Endodermal cell (in vitro differentiated cells): ENCODE data around the gene NATD1. TPM values are rescaled to one million over a fixed set of nuclear protein-coding genes. Genes with fewer than 3 reads are reported as not detected.

Source experiments
- DNase-seq: peaks from one replicate; pipeline ENCODE4 v3.0.0-alpha.2; 2017
- H3K27ac ChIP-seq: 2 replicates; pipeline ENCODE4 v1.5.1; 2013; ENCODE audit warnings: mild to moderate bottlenecking, low read depth, low read length, moderate library complexity
- H3K27me3 ChIP-seq: 2 replicates; pipeline ENCODE4 v1.6.1; 2013; ENCODE audit warnings: mild to moderate bottlenecking, low read length, moderate library complexity; ENCODE audit not compliant: insufficient read depth, control insufficient read depth, poor library complexity, severe bottlenecking
- H3K36me3 ChIP-seq: 2 replicates; pipeline ENCODE4 v1.7.0; 2013; ENCODE audit warnings: mild to moderate bottlenecking, low read length, moderate library complexity; ENCODE audit not compliant: control insufficient read depth, insufficient read depth
- H3K4me1 ChIP-seq: one replicate; pipeline ENCODE4 v1.7.0; 2013; ENCODE audit warnings: low read length; ENCODE audit not compliant: control insufficient read depth, insufficient read depth
- H3K4me3 ChIP-seq: 2 replicates; pipeline ENCODE4 v1.5.1; 2013; ENCODE audit warnings: mild to moderate bottlenecking, low read length, moderate library complexity
- H3K9ac ChIP-seq: 2 replicates; pipeline ENCODE4 v1.6.1; 2013; ENCODE audit warnings: mild to moderate bottlenecking, low read length, moderate library complexity; ENCODE audit not compliant: poor library complexity, severe bottlenecking; ENCODE audit errors: extremely low read depth
- H3K9me3 ChIP-seq: 2 replicates; pipeline ENCODE4 v1.6.1; 2013; ENCODE audit warnings: mild to moderate bottlenecking, low read length, moderate library complexity; ENCODE audit not compliant: control insufficient read depth
- H3K27ac Mint-ChIP-seq: 2 replicates; pipeline ENCODE4 v1.8.0; 2020; ENCODE audit warnings: mixed read lengths
- H3K27me3 Mint-ChIP-seq: 2 replicates; pipeline ENCODE4 v1.8.0; 2021; ENCODE audit warnings: mild to moderate bottlenecking, mixed read lengths; ENCODE audit not compliant: insufficient read depth
- H3K36me3 Mint-ChIP-seq: 2 replicates; pipeline ENCODE4 v1.8.0; 2020; ENCODE audit warnings: low read depth, mixed read lengths
- H3K4me1 Mint-ChIP-seq: 2 replicates; pipeline ENCODE4 v1.8.0; 2020; ENCODE audit warnings: mixed read lengths
- H3K4me3 Mint-ChIP-seq: 2 replicates; pipeline ENCODE4 v1.8.0; 2020; ENCODE audit warnings: mild to moderate bottlenecking, moderate library complexity, mixed read lengths
- H3K9me3 Mint-ChIP-seq: 2 replicates; pipeline ENCODE4 v1.8.0; 2020; ENCODE audit warnings: mild to moderate bottlenecking, mixed read lengths
- WGBS, 2 experiments: methylation state at CpG; one replicate each; pipeline versions ENCODE4 v1.1.5 to v1.1.7; 2013; ENCODE audit warnings: missing lambda C conversion rate in 2 of 2, mixed read lengths in 1 of 2; ENCODE audit not compliant: insufficient coverage in 1 of 2, insufficient read length in 1 of 2; 5-methylcytosine and 5-hydroxymethylcytosine counted together
- total RNA-seq, 2 donors: library from RNA; stranded (reverse); fragmentation: NEBNext Ultra II Directional in 1 of 2; extraction: Animal tissue kit (Norgen Biotek cat#: 25700) in 1 of 2; gene quantifications; 2 replicates in 1 of 2; 3 replicates in 1 of 2; pipeline ENCODE4 v1.2.1, GENCODE V29; 2021
- TF ChIP-seq, protein P1 (sequence below): fragments of 200-600 bp; sonication (generic); conservative IDR thresholded peaks from 2 replicates; pipeline ENCODE4 v1.5.0; 2021; ENCODE audit warnings: antibody characterized with exemption, mild to moderate bottlenecking

The NATD1 gene
- total RNA-seq, 2 donors from 2014 or later: 12.2 to 17.2 TPM

- no peaks in the 10 kb centered on the region for H3K36me3 Mint-ChIP-seq
- TF ChIP-seq, protein P1, sequence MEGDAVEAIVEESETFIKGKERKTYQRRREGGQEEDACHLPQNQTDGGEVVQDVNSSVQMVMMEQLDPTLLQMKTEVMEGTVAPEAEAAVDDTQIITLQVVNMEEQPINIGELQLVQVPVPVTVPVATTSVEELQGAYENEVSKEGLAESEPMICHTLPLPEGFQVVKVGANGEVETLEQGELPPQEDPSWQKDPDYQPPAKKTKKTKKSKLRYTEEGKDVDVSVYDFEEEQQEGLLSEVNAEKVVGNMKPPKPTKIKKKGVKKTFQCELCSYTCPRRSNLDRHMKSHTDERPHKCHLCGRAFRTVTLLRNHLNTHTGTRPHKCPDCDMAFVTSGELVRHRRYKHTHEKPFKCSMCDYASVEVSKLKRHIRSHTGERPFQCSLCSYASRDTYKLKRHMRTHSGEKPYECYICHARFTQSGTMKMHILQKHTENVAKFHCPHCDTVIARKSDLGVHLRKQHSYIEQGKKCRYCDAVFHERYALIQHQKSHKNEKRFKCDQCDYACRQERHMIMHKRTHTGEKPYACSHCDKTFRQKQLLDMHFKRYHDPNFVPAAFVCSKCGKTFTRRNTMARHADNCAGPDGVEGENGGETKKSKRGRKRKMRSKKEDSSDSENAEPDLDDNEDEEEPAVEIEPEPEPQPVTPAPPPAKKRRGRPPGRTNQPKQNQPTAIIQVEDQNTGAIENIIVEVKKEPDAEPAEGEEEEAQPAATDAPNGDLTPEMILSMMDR: peak; percentile 43
- no peaks in the 10 kb centered on the region for H3K36me3 ChIP-seq
- peak overlapping the region; percentile 73 for H3K4me3 ChIP-seq
- WGBS, 2 experiments: 7 to 8% methylated on average over 26 to 52 of the region's 52 CpGs
- H3K27me3 Mint-ChIP-seq: peaks cover 47% of the 10 kb centered on the region
- peaks cover 18% of the 10 kb centered on the region for H3K27me3 ChIP-seq
- H3K4me1 Mint-ChIP-seq: peaks cover 10% of the 10 kb centered on the region
- peak; percentile 99 for DNase-seq
- no peak overlapping the region for H3K9ac ChIP-seq
- H3K9me3 ChIP-seq: no peaks in the 10 kb centered on the region
- no peak overlapping the region for H3K27ac Mint-ChIP-seq
- peaks cover 7% of the 10 kb centered on the region for H3K4me1 ChIP-seq
- H3K9me3 Mint-ChIP-seq: no peaks in the 10 kb centered on the region
- peak overlapping the region; percentile 62 for H3K4me3 Mint-ChIP-seq
- no peak overlapping the region for H3K27ac ChIP-seq
These were observed 22.5 kb upstream of the NATD1 start for GRCh38 chr17:21275579-21276263.

DNA sequence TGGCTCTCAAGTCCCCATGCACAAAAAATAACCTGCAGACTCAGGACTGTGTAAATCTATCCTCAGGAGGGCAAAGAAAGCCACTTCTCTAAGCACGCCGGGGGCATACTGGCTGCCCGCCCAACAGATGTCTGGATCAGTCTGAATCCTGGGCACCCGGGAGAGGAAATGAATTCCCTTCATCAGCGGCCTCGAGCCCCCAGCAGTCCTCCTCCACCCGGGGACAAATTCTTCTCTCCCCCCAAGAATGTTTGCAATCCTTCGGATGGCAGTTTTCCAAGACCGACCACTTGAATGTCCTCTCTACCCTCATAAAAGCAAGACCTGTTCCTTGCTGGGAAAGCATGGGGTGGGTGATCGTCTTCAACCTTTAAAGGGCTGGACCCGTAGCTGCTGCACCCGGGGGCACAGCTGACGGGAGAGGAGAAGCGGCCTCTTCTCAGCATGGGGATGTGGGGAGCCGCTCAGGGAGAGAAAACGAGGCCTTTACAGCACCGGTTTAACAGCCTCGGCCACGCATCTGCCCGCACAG, 21.9 kb upstream of the NATD1 start:
- Histone ChIP-seq H3K4me1 (peaks cover 7% of the 10 kb centered on the region), H3K27ac (no peak overlapping the region), H3K27me3 (peaks cover 18% of the 10 kb centered on the region), H3K4me3 (peak overlapping the region; percentile 73), H3K9me3 (no peaks in the 10 kb centered on the region), H3K36me3 (no peaks in the 10 kb centered on the region), H3K9ac (no peak overlapping the region)
- H3K4me3 Mint-ChIP-seq: peak overlapping the region; percentile 62
- 53 to 57% methylated on average over 11 to 20 of the region's 20 CpGs for WGBS, 2 experiments
- H3K4me1 Mint-ChIP-seq: peaks cover 9% of the 10 kb centered on the region
- peaks cover 46% of the 10 kb centered on the region for H3K27me3 Mint-ChIP-seq
- TF ChIP-seq, protein P1: no peak
- H3K27ac Mint-ChIP-seq: no peak overlapping the region
- no peaks in the 10 kb centered on the region for H3K9me3 Mint-ChIP-seq
- DNase-seq: no peak
- H3K36me3 Mint-ChIP-seq: no peaks in the 10 kb centered on the region

DNA sequence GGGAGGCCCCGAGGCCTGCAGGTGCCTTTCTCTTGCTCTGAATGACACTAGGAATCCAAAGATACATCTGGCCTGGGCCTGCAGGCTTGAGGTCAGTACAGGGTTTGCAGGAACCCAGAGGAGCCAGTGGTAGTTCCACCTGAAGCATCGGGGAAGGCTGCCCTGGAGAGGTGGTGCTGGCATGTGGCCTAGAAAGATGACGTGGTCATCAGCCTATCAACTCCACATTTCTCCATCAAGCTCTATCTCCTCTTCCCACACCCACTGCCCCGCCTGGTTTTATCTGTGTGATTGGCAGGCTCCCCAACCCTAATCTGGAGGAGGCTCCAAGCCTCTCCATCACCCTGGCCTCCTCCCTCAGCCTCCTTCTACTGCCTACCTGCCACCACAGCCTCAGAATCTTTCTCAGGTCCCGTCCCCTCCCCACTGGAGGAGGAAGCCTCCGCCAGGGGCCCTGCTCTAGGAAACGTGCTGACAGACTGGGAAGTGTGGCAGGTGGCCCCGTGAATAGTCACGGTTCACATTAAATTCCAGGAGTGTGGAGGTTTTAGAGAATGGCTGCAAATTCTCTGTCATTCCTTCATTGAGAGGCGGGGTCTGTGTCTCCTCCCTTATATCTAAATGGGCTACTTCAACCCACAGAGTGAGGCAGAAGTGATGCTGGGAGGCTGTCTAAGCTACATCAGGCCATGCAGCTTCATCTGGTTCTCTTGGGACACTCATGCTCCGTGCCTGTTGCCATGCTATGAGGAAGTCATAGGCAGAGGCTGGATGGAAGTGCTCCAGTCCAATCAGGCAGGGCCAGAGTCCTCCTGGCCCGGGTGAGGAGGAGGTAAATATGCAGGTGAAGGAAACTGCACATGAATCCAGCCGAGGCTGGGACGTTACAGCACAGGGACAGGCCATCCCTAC, 19.9 kb upstream of the NATD1 start:
- H3K27ac Mint-ChIP-seq: no peak overlapping the region
- H3K4me3 Mint-ChIP-seq: no peak overlapping the region
- Histone ChIP-seq H3K9ac (no peak overlapping the region), H3K27me3 (peaks cover 13% of the 10 kb centered on the region), H3K36me3 (no peaks in the 10 kb centered on the region), H3K4me3 (no peak overlapping the region), H3K27ac (no peak overlapping the region), H3K9me3 (no peaks in the 10 kb centered on the region), H3K4me1 (peaks cover 7% of the 10 kb centered on the region)
- no peaks in the 10 kb centered on the region for H3K9me3 Mint-ChIP-seq
- H3K27me3 Mint-ChIP-seq: peaks cover 34% of the 10 kb centered on the region
- DNase-seq: no peak
- H3K4me1 Mint-ChIP-seq: peaks cover 8% of the 10 kb centered on the region
- H3K36me3 Mint-ChIP-seq: no peaks in the 10 kb centered on the region
- TF ChIP-seq, protein P1: no peak
- 88% methylated on average over 7 to 14 of the region's 14 CpGs for WGBS, 2 experiments
